Adipose tissue (tissue), 3 donors: Measurements from ENCODE around the gene CAPRIN1. TPM values are rescaled to one million over a fixed set of nuclear protein-coding genes. Genes with fewer than 3 reads are reported as not detected.

ENCODE experiments used
- H3K27ac ChIP-seq: one replicate; pipeline ENCODE4 v1.5.1; 2013; ENCODE audit warnings: low read depth, low read length
- WGBS, 3 donors: extraction: QIAGEN DNeasy Blood & Tissue Kit; methylation state at CpG; one replicate each; pipeline ENCODE4 v1.1.7; 2013; 5-methylcytosine and 5-hydroxymethylcytosine counted together
- polyA plus RNA-seq, 3 donors: library from polyadenylated mRNA; stranded (reverse); fragments of 200-250 nt; gene quantifications; one replicate each; pipeline ENCODE4 v1.2.3, GENCODE V29; 2013
- donor health status: healthy with polysubstance abuse.
- donor health status: Bipolar disorder and iron deficiency.
- donor health status: healthy.

Gene CAPRIN1
- polyA plus RNA-seq, 3 donors = 47.9 to 95.3 (median 66.0) TPM

DNA sequence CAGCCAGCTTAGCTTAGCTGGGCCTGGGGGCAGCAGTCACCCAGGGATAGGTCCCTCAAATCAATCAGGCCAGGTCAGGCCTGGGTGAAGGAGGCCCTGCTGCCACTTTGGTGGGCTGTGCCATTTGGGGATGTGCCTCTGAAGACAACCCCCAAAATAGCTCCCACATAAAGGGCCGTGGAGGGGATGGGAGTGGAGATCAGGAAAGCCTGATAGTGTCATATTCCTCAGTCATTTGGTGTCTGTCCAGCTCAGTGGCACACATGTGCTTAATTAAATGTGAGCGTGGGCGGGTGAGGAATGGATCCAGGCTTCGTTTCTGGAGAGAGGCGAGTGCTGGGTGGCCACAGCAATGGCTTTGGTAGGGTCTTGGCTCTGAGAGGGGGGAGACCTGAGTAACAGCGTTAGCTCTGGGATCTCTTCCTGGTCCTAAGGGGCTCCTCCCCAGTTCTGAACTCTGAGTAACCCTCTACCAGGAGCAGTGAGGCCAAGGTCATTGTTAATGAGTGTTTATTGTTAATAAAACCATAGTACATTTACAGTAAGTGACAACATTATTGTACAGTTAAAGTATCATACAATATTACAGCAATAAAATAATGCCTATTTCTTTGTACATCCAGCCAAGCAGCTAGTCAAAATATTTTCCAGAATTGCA, 99.1 kb downstream of the CAPRIN1 start:
- no peak overlapping the region for H3K27ac ChIP-seq

More for the DNA sequence above, 99.1 kb downstream of the CAPRIN1 start:
- 68 to 78% (median 69%) methylated on average over 6 of the region's 6 CpGs for WGBS, 3 donors

Other genes with a start within 250 kb of the CAPRIN1 start
- 10 to 100 TPM in 2 of 3 donors, 1 to 10 TPM in 1; 4.6 to 44.0 (median 21.5) TPM for gene LMO2, start 159.7 kb upstream of the CAPRIN1 start, polyA plus RNA-seq
- 10 to 100 TPM; 15.4 to 26.0 (median 20.7) TPM for gene NAT10, start 53.9 kb downstream of the CAPRIN1 start, polyA plus RNA-seq